ENCODE data around the gene FER. TPM values are rescaled to one million over a fixed set of nuclear protein-coding genes. Genes with fewer than 3 reads are reported as not detected.

FER gene
- total and polyA plus RNA-seq, 12 donors, result 1.4 to 21.9 (median 14.9) TPM

GRCh38 chr5:108905805-108906204 lies 158.1 kb downstream of the FER start:
- no peak for TF ChIP-seq CTCF (IDR thresholded peaks at IDR 0.05)
- no peak for DNase-seq
- Histone ChIP-seq H3K27me3 (no peaks in the 10 kb centered on the region), H3K9me3 (peaks cover 0 to 5% (median 2%) of the 10 kb centered on the region in 11 donors), H3K4me3 (no peak overlapping the region), H3K4me1 (no peaks in the 10 kb centered on the region), H3K36me3 (peaks cover 0 to 7% (median 0%) of the 10 kb centered on the region in 9 donors), H3K27ac (no peak overlapping the region)
- intact Hi-C loops (cut with DNase I), result loop anchor here in 1 of 10 donors (10.0 kb wide), 1 partner anchor 409 kb away; no protein-coding TSS in a partner anchor
- no peak for ATAC-seq

DNA sequence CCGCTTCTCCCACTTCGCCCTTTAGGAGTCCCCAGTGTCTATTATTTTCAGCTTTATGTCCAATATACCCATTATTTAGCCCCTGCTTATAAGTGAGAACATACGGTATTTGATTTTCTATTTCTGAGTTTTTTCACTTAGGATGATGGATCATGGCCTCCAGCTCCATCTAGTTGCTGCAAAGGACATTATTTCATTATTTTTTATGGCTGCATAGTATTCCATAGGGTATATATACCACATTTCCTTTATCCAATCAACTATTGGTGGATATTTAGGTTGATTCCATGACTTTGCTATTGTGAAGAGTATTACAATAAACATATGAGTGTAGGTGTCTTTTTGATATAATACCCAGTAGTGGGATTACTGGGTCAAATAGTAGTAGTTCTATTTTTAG lies 162.9 kb downstream of the FER start:
- Histone ChIP-seq H3K36me3 (peaks cover 0 to 7% (median 0%) of the 10 kb centered on the region in 9 donors), H3K4me1 (no peaks in the 10 kb centered on the region), H3K4me3 (no peak overlapping the region), H3K9me3 (peaks cover 0 to 6% (median 2%) of the 10 kb centered on the region in 11 donors), H3K27ac (no peak overlapping the region), H3K27me3 (no peaks in the 10 kb centered on the region)
- no peak for ATAC-seq
- no peak for TF ChIP-seq CTCF (IDR thresholded peaks at IDR 0.05)
- DNase-seq, result no peak
- intact Hi-C loops (cut with DNase I), result no loop called here
- 97 to 98% methylated on average over 3 of the region's 3 CpGs for WGBS, 2 donors

DNA sequence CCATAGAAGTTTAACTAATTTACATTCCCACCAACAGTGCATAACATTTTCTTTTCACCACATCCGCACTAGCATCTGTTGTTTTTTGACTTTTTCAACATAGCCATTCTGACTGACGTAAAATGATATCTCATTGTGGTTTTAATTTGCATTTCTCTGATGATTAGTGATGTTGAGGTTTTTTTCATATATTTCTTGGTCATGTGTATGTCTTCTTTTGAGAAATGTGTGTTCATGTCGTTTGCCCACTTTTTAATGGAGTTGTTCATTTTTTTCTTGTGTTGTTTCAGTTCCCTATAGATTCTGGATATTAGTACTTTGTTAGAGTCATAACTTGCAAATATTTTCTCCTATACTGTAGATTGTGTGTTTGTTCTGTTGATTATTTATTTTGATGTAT lies 163.4 kb downstream of the FER start:
- intact Hi-C loops (cut with DNase I), result no loop called here
- no peak for TF ChIP-seq CTCF (IDR thresholded peaks at IDR 0.05)
- peaks cover 0 to 7% (median 0%) of the 10 kb centered on the region in 9 donors for H3K36me3 ChIP-seq
- no peaks in the 10 kb centered on the region for H3K4me1 ChIP-seq
- DNase-seq, result no peak
- 93 to 98% methylated on average over 3 of the region's 3 CpGs for WGBS, 2 donors
- ATAC-seq, result no peak
- peaks cover 0 to 6% (median 2%) of the 10 kb centered on the region in 11 donors for H3K9me3 ChIP-seq
- no peaks in the 10 kb centered on the region for H3K27me3 ChIP-seq
- no peak overlapping the region for H3K27ac ChIP-seq
- H3K4me3 ChIP-seq, result no peak overlapping the region

GRCh38 chr5:108917596-108917995 lies 169.9 kb downstream of the FER start:
- Histone ChIP-seq H3K27me3 (no peaks in the 10 kb centered on the region), H3K36me3 (peaks cover 0 to 3% (median 0%) of the 10 kb centered on the region in 9 donors), H3K4me1 (peaks cover 0 to 3% (median 0%) of the 10 kb centered on the region in 9 donors), H3K9me3 (no peaks in the 10 kb centered on the region), H3K27ac (no peak overlapping the region), H3K4me3 (no peak overlapping the region)
- intact Hi-C loops (cut with DNase I), result no loop called here
- no peak for TF ChIP-seq CTCF (IDR thresholded peaks at IDR 0.05)
- DNase-seq, result no peak
- no peak for ATAC-seq

Measured in heart right ventricle (tissue), 16 donors.